Large intestine (tissue), 3 donors: ENCODE measurements around the gene PIGS. TPM values are rescaled to one million over a fixed set of nuclear protein-coding genes. Genes with fewer than 3 reads are reported as not detected.
"Not testable (repeated sequence)": the region's sequence is repeated elsewhere in the genome, so short reads cannot be mapped to it uniquely, and the experiment has no call there.

Experiments used
- DNase-seq, 2 donors: peaks; one replicate each; pipeline versions ENCODE4 v3.0.0 to v3.0.0-alpha.2; 2013
- H3K27ac ChIP-seq: one replicate; pipeline ENCODE4 v1.5.1; 2013; ENCODE audit warnings: low read length
- H3K27me3 ChIP-seq: 2 replicates; pipeline ENCODE4 v1.6.1; 2013; ENCODE audit warnings: low read length; ENCODE audit not compliant: control insufficient read depth, insufficient read depth
- H3K36me3 ChIP-seq: 2 replicates; pipeline ENCODE4 v1.6.1; 2013; ENCODE audit warnings: low read length; ENCODE audit not compliant: control insufficient read depth, insufficient read depth
- H3K4me1 ChIP-seq: one replicate; pipeline ENCODE4 v1.6.1; 2013; ENCODE audit warnings: low read length; ENCODE audit not compliant: control insufficient read depth, insufficient read depth
- H3K4me3 ChIP-seq: one replicate; pipeline ENCODE4 v1.5.1; 2013; ENCODE audit warnings: low read length
- H3K9me3 ChIP-seq: one replicate; pipeline ENCODE4 v1.6.1; 2013; ENCODE audit warnings: mild to moderate bottlenecking, low read depth, low read length, moderate library complexity; ENCODE audit not compliant: control insufficient read depth
- WGBS: methylation state at CpG from one replicate; pipeline ENCODE4 v1.1.5; 2013; ENCODE audit warnings: low lambda C conversion rate; ENCODE audit not compliant: insufficient coverage; 5-methylcytosine and 5-hydroxymethylcytosine counted together
- polyA plus RNA-seq: library from polyadenylated mRNA; unstranded; fragments of 120-200 nt; gene quantifications from one replicate; pipeline ENCODE4 v1.2.1, GENCODE V29; 2013

Gene PIGS
- polyA plus RNA-seq, 1 donor: 88.7 TPM

GRCh38 chr17:28610376-28610775 lies 39.1 kb upstream of the PIGS start:
- H3K27me3 ChIP-seq: no peaks in the 10 kb centered on the region
- no peaks in the 10 kb centered on the region for H3K9me3 ChIP-seq
- H3K27ac ChIP-seq: peak overlapping the region; percentile 71
- peak; percentile 57 to 79 for DNase-seq
- peaks cover 21% of the 10 kb centered on the region for H3K36me3 ChIP-seq
- H3K4me3 ChIP-seq: no peak overlapping the region
- WGBS: 36% methylated on average over 3 of the region's 8 CpGs
- peaks cover 16% of the 10 kb centered on the region for H3K4me1 ChIP-seq

- H3K4me3 ChIP-seq, DNase-seq, H3K27me3 ChIP-seq, H3K36me3 ChIP-seq, H3K9me3 ChIP-seq, H3K27ac ChIP-seq: not testable (repeated sequence)
- H3K4me1 ChIP-seq: peaks cover 13% of the 10 kb centered on the region
- WGBS: no CpG with 5 or more reads among the region's 31 CpGs
These were observed 32.7 kb upstream of the PIGS start for GRCh38 chr17:28604031-28604430.

- Histone ChIP-seq H3K27me3 (no peaks in the 10 kb centered on the region), H3K9me3 (no peaks in the 10 kb centered on the region), H3K4me1 (peaks cover 13% of the 10 kb centered on the region), H3K36me3 (no peaks in the 10 kb centered on the region), H3K4me3 (peak overlapping the region; percentile 68), H3K27ac (peak overlapping the region; percentile 89)
- peak; percentile 50 to 76 for DNase-seq
- no CpG with 5 or more reads among the region's 40 CpGs for WGBS
These were observed 28.2 kb upstream of the PIGS start for GRCh38 chr17:28599311-28600184.

- Histone ChIP-seq H3K27me3 (no peaks in the 10 kb centered on the region), H3K4me1 (peaks cover 13% of the 10 kb centered on the region), H3K4me3 (peak within 1 kb of the TSS; percentile 68), H3K9me3 (no peaks in the 10 kb centered on the region), H3K36me3 (no peaks in the 10 kb centered on the region), H3K27ac (peak within 1 kb of the TSS; percentile 89)
- no CpG with 5 or more reads among the region's 44 CpGs for WGBS
- peak; percentile 95 to 97 for DNase-seq
These were observed 27.5 kb upstream of the PIGS start, which contains the start of gene SPAG5 for GRCh38 chr17:28598799-28599310. SPAG5 (minus strand) TSS chr17:28599025; CDS start chr17:28598946, 79 bp downstream.

- peaks cover 13% of the 10 kb centered on the region for H3K4me1 ChIP-seq
- WGBS: no CpG with 5 or more reads among the region's 17 CpGs
- no peak for DNase-seq
- peak overlapping the region; percentile 89 for H3K27ac ChIP-seq
- H3K36me3 ChIP-seq: no peaks in the 10 kb centered on the region
- no peaks in the 10 kb centered on the region for H3K9me3 ChIP-seq
- H3K27me3 ChIP-seq: no peaks in the 10 kb centered on the region
- H3K4me3 ChIP-seq: peak overlapping the region; percentile 68
These were observed 27.1 kb upstream of the PIGS start for GRCh38 chr17:28598389-28598788.

GRCh38 chr17:28597606-28598383 lies 26.5 kb upstream of the PIGS start:
- 88% methylated on average over 1 of the region's 5 CpGs for WGBS

GRCh38 chr17:28592260-28592659 lies 20.9 kb upstream of the PIGS start:
- H3K4me3 ChIP-seq: no peak overlapping the region
- H3K9me3 ChIP-seq: no peaks in the 10 kb centered on the region
- DNase-seq: no peak
- H3K36me3 ChIP-seq: peaks cover 36% of the 10 kb centered on the region
- no peaks in the 10 kb centered on the region for H3K27me3 ChIP-seq
- WGBS: no CpG with 5 or more reads among the region's 4 CpGs
- H3K27ac ChIP-seq: no peak overlapping the region
- H3K4me1 ChIP-seq: peaks cover under 1% of the 10 kb centered on the region

More at GRCh38 chr17:28597606-28598383, 26.5 kb upstream of the PIGS start:
- no peaks in the 10 kb centered on the region for H3K27me3 ChIP-seq
- H3K4me3 ChIP-seq: peak overlapping the region; percentile 68
- H3K36me3 ChIP-seq: peaks cover under 1% of the 10 kb centered on the region
- DNase-seq: peak; percentile 78 to 87
- H3K9me3 ChIP-seq: no peaks in the 10 kb centered on the region
- peaks cover 13% of the 10 kb centered on the region for H3K4me1 ChIP-seq
- H3K27ac ChIP-seq: peak overlapping the region; percentile 89

- DNase-seq: peak in 1 of 2 donors; percentile 38
- H3K36me3 ChIP-seq: peaks cover 59% of the 10 kb centered on the region
- H3K9me3 ChIP-seq: no peaks in the 10 kb centered on the region
- no peak overlapping the region for H3K4me3 ChIP-seq
- peaks cover 9% of the 10 kb centered on the region for H3K4me1 ChIP-seq
- H3K27ac ChIP-seq: no peak overlapping the region
- H3K27me3 ChIP-seq: no peaks in the 10 kb centered on the region
- no CpG with 5 or more reads among the region's 3 CpGs for WGBS
These were observed 14.5 kb upstream of the PIGS start for GRCh38 chr17:28585851-28586250.

GRCh38 chr17:28584434-28584833 lies 13.1 kb upstream of the PIGS start:
- peaks cover 9% of the 10 kb centered on the region for H3K4me1 ChIP-seq
- no CpG with 5 or more reads among the region's 3 CpGs for WGBS
- no peak overlapping the region for H3K27ac ChIP-seq
- H3K27me3 ChIP-seq: no peaks in the 10 kb centered on the region
- H3K9me3 ChIP-seq: no peaks in the 10 kb centered on the region
- no peak overlapping the region for H3K4me3 ChIP-seq
- H3K36me3 ChIP-seq: peaks cover 60% of the 10 kb centered on the region
- DNase-seq: no peak

- 100% methylated on average over 1 of the region's 2 CpGs for WGBS
- H3K27me3 ChIP-seq: no peaks in the 10 kb centered on the region
- H3K36me3 ChIP-seq: peaks cover 69% of the 10 kb centered on the region
- H3K27ac ChIP-seq: no peak overlapping the region
- H3K9me3 ChIP-seq: no peaks in the 10 kb centered on the region
- H3K4me1 ChIP-seq: peaks cover 9% of the 10 kb centered on the region
- H3K4me3 ChIP-seq: no peak overlapping the region
- no peak for DNase-seq
These were observed 11.2 kb upstream of the PIGS start for GRCh38 chr17:28582513-28582912.
